GM19395 (cell line): ENCODE measurements around the gene PPIL6.
A peak's percentile ranks its signal among the peaks of the same experiment; 100 is the strongest.

Source experiments
- ATAC-seq: cut with Tn5 transposase; IDR thresholded peaks from one replicate; pipeline ENCODE4 v1.9.1; 2021; ENCODE audit warnings: mild to moderate bottlenecking, moderate library complexity; ENCODE audit not compliant: unreplicated experiment

PPIL6 gene

DNA sequence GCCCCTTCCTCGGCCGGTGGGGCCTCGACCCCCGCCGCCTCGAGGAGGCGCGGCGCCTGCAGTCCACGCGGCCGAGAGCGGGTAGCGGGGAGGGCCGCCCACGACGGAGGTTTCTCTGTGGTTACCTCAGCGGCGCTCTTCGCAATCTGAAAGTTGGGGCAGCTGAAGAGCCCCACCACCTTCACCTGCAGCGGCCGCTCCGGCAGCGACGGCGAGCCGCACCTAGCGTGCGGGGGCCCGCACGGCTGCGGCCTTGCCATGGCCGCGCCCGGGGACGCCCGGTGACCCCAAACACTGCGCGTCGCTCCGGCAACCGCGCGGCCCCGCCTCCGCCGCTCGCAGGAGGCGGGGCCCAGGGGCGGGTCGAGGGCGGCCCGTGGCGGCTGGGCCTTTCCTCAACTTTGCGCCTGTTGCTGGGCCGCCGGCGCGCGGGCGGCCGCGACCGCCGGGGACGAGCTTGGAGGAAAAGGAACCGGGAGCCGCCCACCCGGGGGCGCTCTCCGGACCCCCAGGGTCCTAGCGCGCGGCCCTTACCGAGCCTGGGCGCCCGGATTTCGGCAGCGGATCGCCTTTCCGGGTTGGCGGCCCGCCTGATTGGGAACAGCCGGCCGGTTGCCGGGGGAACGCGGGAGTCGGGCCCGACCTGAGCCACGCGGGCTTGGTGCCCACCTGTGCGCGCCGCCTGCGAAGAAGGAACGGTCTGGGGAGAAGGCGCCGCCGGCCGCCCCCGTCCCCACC is at the start of gene PPIL6, which contains the start of gene SMPD2:
PPIL6 (minus strand) TSS at position 298 of the 738 bp plus-strand sequence; CDS start at position 260, 38 bp downstream.
SMPD2 (plus strand) TSS at position 394 of the 738 bp plus-strand sequence. CDS start 398 bp downstream, outside the sequence.
- peak; percentile 87 for ATAC-seq

DNA sequence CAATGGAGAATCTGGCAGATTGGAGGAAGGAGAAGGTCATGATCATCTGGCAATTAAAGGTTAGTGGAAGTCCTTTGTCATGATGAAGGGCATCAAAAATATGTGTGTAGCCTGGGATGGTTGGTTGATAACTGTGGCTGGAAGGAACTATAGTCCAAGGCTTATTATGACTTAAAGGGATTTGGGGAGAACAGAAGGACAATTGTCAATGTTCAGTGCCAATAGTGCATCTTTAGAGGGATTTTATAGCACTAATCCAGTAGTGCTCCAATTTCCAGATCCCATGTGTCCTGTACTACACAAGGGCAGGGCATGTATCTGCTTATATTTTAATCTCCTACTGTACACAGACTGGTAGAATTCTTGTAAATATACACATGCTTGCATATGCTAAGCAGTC is 47.6 kb upstream of the PPIL6 start:
- ATAC-seq = no peak

DNA sequence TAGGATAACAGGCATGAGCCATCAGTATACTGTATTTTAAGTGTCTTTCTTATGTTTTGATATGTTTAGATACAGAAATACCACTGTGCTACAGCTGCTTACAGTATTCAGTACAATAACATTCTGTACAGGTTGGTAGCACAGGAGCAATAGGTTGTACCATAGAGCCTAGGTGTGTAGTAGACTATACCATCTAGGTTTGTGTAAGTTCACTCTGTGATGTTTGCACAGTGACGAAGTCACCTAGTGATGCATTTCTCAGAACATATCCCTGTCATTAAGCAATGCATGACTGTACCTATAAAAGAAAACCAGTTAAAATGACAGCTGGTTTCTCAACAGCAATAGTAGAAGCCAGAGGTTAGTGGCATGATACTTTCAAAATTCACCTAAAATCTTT is 45.6 kb upstream of the PPIL6 start:
- no peak for ATAC-seq

DNA sequence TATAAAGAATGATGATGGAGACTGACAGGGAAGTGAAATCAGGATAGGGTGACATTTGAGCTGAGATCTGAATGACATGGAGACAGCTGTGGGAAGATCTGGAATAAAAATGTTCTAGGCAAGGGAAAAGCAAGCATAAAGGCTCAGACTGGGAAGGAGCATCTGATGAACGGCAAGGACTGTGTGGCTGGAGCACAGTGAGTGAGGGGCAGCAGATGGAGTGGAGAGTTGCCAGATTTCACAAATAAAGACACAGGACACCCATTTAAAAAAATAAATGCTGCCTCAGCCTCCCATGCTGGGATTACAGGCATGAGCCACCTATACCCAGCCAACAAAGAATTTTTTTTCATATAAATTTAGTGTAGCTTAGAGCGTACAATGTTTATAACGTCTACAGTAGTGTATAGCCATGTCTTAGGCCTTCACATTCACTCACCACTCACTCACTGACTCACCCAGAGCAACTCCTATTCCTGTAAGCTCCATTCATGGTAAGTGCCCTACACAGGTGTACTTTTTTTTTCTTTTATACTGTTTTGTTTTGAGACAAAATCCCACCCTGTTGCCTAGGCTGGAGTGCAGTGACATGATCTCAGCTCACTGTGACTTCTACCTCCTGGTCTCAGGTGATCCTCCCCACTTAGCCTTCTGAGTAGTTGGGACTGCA is 45.0 kb upstream of the PPIL6 start:
- no peak for ATAC-seq

DNA sequence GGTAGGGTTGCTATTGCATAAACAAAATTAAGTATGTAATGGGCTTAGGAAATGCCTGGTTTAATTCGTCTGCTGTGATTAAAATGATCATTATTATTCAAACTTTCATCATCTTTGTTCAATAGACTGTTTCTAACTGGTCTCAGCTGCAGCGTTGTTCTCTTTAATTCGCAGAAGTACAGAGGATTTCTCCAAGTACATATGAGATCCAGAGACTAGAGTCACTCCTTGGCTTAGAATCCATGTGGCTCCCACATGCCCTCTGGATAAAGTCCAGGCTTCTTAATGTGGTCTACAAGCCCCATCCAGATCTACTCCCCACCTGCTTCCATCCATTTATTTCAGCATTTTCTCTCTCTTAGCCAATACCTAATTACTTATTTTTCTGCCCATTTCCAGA is 43.7 kb upstream of the PPIL6 start:
- no peak for ATAC-seq

DNA sequence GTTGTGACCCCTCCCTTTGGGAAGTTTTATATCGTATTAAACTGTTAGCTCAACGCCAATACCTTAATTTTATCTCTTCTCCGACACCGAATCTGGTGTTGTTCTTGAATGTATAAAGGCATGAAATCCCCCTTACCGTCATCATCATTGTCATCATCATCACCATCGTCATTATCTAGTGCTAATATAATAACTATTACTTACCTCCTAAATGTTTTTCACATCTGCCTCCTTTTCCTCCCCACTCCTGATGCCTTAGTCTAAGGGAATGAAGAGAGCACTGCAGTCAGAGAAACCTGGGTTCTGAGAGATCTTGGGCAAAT is 43.3 kb upstream of the PPIL6 start:
- peak; percentile 24 for ATAC-seq

DNA sequence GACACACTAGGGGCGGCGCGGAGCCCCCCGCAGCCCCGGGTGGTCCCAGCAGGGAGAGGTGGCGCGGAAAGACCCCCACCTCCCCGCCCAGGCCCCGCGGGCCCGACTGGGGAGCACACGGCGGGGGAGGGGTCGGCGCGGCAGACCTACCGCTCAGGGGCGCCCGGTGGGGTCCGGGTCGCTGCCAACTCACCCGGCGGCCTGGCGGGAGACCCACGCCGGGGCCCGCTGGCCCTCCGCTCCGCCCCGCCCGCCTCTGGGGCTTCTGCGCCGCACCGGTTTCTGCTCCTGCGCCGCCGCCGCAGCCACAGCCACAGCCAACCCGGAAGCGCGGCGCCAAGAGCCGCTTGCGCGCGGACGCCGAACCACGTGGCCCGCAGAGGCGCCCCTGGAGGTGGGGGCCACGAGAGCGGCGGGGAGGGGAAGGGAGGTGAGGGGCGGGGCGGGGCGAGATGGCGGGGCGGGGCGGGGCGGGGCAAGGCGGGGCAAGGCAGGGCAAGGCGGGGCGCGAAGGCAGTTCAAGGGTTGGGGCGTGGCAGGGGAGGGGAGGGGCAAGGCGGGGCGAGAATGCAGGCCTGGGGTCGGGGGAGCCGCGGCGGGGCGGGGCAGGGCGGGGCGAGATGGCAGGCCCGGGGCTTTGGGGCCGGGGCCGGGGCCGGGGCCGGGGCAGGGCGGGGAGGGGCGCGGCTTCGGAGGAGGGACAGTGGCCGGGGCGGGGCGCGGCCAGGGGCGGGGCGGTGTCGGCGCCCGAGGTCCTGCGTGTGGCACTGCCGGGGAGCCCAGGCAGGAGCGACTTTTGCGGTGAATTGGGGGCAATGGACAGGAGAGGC is 42.7 kb upstream of the PPIL6 start, which contains the start of gene ZBTB24:
ZBTB24 (minus strand) TSS at position 315 of the 830 bp plus-strand sequence. CDS start 1,193 bp downstream, outside the sequence.
- peak; percentile 73 for ATAC-seq

DNA sequence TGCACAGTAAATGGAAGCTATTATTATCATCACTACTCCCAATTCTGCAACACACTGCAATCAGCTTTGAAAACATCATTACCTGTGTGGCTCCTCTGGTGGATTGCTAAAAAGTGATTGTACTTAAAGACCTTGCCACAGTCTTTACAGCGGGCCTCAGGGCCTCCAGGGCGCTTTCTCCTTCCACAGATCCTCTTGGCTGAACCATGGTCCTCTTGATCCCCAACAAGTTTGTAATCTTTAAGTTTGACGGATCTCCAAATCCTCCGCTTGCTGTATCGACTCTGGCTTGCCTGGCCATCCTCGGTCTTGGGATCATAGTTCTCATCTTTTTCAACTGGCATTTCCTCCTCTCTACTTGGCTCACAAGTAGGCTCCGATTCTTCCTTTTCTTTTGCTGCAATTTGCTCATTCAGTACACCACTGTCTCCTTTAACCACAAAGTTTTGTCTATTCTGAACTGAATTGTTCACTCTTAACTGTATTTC is 40.6 kb upstream of the PPIL6 start:
- ATAC-seq = no peak

DNA sequence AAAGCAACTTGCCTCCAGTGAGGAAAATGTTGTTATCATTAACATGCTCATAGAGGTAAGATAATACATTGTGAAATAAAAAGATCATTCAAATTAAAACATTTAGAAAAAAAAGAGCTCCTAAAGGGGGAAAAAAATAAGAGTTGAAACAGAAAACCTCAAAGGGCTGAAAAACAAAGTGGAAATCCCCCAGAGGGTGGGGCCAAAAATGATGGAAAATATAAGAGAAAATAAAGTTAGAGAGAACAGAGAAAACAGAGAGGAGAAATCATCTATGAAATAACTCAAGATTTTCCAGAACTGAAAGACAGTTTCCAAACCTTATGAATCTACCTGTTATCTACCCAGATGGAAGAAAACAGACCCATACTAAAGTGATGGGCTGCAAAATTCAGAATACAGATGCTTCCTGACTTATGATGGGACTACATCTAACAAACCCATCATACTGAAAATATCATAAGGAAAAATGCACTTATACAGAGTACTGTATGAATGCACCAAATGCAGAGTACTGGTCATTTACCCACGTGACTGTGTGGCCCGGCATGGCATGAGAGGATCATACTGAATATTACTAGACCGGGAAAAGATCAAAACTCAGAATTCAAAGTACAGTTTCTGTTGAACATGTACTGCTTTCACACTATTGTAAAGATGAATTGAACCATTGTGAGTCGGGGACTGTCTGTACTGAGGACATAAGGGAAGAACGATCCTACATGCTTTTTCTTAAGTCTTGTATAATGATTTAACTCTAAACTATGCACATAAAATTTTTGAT is 38.6 kb upstream of the PPIL6 start:
- no peak for ATAC-seq

DNA sequence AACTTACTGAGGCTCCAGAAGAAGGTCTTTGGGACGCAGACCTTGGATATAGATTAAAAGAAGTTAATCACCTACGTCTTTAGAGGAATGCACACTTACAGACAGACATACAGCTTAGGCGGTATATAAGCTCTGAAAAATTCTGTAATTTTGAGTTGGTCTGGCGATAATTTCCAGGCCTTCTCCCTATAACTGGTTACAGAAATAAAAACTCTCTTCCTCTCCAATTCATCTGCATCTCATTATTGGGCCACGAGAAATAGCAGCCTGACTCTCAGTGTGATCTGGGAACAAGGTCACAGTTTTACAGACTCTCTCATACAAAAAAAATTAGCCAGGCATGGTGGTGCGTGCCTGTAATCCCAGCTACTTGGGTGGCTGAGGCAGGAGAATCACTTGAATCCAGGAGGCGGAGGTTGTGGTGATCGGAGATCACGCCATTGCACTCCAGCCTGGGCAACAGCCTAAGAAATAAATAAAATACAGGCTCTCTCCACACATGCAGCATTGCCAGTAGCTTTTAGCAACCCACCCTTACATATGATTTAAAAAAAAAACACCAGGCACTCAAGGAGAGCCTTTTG is 37.9 kb upstream of the PPIL6 start:
- ATAC-seq = no peak

DNA sequence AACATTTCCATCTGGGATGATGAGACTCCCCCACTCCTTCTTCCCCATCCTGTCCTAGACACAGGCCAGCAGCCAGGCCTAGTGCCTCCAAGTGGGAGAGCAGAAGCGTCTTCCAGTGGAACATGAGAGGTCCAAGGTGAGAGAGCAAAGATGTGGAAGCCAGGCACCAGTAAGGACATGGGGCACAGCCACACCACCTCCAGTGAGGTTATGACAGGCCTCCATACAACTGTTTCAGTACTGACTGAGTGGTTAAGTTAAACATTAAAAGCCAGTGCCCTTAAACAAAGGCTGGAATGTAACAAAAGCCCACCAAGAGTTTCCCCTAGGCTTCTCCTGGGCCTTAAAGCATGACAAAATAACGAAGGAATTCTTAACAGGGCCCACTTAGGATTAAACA is 37.3 kb upstream of the PPIL6 start:
- ATAC-seq = peak; percentile 65

DNA sequence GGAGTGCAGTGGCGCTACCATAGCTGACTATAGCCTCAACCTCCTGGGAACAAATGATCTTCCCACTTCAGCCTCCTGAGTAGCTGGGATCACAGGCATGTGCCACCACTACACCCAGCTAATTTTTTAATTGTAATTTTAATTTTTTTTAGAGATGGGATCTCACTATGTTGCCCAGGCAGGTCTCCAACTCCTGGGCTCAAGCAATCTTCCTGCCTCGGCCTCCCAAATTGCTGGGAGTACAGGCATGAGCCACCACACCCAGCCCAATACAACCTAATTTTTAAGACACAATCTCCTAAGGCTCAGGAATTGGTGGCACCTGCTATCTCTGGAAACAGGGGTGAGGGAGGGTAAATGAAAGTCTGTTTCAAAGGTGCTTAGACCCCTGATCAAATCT is 36.8 kb upstream of the PPIL6 start:
- ATAC-seq = no peak

DNA sequence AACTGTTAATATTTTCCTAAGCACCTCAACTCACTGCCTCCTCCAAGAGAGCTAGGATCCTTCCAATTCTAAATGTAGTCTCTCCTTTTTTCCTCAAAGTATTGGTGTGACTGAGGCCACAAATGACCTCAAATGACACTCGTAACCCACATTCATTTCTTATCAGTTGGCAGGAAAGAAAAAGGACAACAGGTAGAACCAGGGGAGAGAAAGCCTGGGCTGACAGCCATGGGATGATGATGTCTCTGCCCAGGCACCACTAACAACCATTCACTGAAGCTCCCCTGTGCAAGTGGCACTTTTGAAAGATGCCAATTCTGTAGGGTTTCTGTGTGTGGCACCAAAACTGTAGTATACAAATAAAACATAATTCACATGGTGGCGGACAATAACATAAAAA is 35.2 kb upstream of the PPIL6 start:
- no peak for ATAC-seq

DNA sequence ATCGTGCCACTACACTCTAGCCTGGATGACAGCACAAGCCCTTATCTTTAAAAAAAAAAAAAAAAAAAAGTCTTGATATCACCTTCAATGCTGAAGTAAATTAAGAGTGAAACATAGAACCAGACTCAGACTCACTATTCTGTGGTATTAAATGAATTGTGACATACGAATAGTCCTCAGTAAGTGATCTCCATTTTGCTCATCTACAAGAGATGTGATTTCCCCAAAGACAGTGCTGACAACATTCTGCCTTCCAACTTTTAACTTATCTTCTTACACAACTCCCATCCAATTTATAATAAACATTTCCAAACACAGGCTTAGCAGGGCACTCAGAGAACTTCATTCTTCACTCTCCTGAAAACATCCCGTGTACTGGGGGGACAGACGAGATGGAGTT is 34.6 kb upstream of the PPIL6 start:
- ATAC-seq = no peak

DNA sequence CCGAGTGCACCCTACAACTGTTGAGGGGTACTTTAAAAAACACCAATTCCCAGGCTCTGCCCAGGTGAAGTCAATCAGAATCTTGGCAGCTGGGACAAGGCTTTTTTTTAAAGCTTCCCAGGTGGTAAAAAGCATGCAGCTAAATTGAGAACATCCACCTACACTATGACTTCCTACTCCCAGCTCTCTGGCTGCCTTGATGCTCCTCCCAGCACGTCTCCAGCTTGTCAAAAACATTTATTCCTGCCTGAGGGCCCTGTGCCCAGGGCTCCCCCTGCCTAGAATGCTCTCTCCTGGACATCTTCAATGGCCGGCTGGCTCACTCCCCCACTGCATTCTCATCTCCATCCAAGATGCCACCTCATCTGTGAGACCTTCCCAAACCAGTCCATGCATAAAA is 32.7 kb upstream of the PPIL6 start:
- ATAC-seq = no peak

DNA sequence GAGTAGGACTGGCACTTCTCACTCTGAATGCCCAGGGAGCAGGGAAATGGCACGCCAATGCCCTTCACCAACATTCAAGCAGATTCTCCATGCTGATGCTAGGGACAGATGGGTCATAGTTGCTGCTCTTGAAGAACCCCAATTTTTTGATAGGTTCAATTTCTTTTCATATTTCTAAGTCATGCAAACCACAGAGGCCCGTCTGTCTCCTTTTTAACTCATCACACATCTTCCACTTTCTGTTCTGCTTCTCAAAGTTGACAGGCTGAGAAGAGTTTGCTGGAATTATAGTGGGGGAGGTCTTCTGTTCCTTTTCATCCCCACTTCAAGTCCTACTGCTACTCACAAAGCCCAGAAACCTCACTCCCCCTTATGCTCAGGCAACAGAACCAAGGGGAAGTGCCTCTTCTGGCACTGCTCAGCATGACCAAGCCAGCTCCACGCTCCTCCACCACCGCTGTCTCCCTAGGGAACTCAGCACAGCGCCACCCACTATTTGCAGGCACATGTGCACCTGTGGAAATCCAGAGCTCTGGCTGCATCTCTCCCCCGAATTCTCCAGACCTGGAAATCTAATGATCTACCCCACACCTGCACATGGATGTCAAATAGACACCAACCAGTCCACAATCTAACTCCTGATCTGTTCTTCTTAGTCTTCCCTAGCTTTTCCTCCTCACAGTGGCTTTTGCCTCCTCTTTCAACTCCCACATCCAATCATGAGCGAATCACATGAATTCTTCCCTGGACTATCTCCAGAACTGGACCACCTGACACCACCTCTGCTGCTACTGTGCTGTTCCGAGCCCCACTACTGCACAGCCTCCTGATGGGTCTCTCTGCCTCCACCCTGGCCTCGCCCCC is 31.9 kb upstream of the PPIL6 start:
- ATAC-seq = peak; percentile 63

DNA sequence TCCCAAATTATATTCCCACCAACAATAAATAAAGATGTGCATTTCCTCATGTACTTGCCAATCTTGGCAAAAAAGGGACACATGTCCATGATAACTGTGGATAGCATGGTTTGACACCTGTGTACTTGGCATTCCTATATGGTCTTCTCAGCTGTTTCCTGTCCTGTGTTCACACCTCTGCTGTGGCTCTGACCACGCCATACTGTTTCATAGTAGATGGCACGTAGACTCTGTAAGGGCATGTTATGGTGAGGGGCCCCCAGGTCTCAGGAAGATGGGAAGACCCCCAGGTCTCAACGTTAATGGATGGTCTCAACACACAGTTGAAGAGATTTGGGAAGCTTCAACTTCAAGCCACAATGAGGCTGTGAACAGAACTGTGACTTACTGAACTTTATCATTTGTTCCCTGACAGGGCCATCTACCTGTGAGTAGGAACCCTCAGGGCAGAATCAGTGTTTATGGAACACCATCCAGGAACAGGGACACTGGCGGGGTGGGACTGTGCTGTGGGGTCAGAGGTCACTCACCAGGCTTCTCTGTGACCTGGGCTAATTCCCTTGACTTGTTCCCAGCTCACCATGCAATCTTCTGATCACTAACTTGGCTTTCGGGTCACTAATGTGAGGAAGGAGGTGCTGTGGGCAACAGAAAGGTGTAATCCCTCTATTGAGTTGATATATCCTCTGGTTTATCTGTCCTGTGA is 30.8 kb upstream of the PPIL6 start:
- no peak for ATAC-seq

DNA sequence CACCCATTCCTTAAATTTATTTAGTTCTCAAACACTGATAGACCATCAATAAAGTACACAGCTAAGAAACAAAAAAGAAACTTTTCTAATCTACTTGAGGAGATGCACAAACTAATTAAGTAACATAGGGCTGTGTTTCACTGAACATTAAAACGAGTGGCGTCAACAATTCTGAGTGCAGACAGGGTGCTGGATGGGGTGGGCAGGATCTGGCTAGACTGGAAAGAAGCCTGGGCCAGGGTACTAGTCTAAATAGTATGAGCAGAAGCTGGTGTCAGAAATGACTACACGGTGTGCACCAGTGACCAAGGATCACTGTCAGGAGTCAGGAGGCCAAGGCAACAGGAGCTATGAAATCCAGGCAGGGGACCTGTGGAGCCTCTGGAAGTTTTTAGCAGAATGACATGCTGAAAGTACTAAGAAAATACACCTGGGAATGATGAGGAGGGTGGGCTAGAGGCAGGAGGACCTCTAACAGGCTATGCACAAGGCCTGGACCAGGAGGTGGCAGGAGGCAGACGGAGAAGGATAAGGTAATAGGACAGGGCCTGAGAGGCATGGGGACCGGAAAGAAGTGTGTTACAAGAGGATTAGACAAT is 29.3 kb upstream of the PPIL6 start:
- no peak for ATAC-seq
